Measurements from ENCODE around the gene SRSF7.
"Not testable (repeated sequence)": the region's sequence is repeated elsewhere in the genome, so short reads cannot be mapped to it uniquely, and the experiment has no call there.

Gene SRSF7

DNA sequence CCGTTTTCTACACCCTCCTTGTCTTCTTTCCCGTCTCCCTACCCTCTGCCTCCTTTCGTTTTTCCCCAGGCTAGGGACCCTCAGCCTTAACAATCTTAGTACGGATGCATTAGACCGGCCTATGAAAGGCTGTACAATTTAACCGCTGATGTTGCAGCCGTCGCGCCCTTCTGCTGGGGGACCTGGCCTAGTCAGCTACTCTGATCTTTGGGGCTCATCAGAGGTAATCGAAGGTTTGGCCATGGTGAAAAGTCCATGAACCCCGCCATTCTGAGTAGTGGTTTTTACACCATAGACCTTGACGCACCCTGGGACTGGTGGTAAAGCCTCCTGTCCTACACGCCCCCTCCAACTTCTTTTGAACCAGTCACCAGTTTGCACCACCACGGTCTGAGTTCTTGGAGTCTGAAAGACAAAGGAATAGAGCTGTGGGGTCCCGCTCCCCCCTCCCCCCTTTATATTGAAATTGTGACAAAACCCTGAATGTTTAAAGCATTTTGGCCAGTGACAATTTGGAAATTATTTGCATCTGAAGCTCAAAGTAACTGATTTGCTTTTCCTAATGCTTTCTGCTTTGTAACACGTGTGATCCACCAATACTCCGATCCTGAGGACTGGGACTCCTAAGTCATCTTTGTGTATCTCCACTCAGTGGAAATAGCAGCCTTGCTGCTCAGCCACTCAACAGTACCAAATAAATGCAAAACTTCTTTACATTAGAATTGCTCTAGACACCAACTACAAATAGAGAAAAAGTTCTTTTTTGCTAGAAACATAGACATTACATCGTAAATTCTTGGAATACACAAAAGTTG, 642 bp upstream of the SRSF7 start:
- no peak for DNase-seq

- peak; percentile 52 for DNase-seq
These were observed 910 bp downstream of the SRSF7 start for GRCh38 chr2:38750011-38750890.

- DNase-seq = no peak
These were observed 2.0 kb downstream of the SRSF7 start for GRCh38 chr2:38748943-38749804.

GRCh38 chr2:38748391-38748790, 2.8 kb downstream of the SRSF7 start:
- no peak for DNase-seq

- no peak for DNase-seq
These were observed 3.3 kb downstream of the SRSF7 start for GRCh38 chr2:38747819-38748218.

- DNase-seq = no peak
These were observed 4.1 kb downstream of the SRSF7 start for GRCh38 chr2:38747007-38747424.

DNA sequence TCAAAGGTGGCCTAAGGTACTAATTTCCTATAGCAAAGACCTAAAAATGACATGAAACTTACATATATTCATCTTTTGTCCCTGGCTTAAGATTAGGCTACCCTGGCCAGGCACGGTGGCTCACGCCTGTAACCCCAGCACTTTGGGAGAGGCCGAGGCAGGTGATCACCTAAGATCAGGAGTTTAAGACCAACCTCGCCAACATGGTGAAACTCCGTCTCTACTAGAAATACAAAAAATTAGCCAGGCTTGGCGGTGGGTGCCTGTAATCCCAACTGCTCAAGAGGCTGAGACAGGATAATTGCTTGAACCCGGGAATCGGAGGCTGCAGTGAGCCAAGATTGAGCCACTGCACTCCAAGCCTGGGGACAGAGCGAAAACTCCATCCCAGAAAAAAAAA, 5.9 kb downstream of the SRSF7 start:
- DNase-seq = no peak

DNA sequence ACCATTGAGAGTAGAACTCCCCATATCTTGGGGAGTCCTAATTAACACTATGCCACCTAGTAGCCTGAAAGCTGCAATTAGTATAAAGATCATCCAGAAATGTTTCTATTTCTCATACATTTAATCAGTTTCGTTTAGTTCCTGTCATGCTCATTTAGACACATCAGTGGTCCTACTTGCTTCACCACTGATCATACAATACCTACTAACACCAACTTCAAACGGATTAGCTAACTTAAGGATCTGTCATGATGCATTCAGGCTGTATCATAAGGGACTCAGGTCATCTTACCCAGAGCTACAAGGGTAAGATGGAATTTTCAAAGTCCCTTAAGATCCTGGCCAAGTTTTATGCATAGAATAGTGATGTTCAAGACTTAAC, 6.8 kb downstream of the SRSF7 start:
- DNase-seq = no peak

DNA sequence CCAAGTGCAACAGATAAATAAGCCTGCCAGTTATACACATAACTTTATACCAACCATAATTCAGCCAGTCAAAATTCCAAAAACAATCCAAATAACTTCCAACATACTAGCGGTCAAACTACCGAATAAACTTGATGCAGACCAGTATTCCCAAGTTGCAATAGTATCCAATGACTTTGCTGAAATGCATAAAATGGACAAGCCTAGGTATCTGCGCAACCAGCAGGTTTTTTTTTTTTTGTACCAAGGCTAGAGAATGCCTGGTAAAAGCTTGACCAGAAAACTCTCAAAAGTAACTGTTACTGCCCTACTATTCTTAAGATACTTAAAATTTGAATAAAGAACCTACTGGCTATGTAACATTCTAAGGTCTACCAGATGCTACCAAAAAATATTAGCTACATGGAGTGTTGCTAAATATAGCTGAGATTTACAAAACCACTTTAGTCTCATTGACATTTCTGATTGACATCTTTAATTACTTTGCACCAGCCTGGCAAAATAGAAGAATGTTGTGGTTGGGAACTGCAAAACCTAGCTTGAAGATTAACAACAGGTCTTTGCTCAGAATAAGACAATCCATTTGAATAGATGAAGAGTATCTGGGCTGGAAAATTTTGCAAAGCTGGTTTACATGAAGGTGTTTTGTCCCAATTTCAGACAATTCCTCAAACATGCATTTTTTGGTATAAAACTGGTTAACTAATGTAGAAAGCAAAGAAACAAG, 7.3 kb downstream of the SRSF7 start:
- no peak for DNase-seq

- no peak for DNase-seq
These were observed 8.2 kb downstream of the SRSF7 start for GRCh38 chr2:38742797-38743559.

GRCh38 chr2:38740851-38741731, 10.1 kb downstream of the SRSF7 start:
- DNase-seq = no peak

- DNase-seq = no peak
These were observed 11.6 kb downstream of the SRSF7 start for GRCh38 chr2:38739524-38739923.

DNA sequence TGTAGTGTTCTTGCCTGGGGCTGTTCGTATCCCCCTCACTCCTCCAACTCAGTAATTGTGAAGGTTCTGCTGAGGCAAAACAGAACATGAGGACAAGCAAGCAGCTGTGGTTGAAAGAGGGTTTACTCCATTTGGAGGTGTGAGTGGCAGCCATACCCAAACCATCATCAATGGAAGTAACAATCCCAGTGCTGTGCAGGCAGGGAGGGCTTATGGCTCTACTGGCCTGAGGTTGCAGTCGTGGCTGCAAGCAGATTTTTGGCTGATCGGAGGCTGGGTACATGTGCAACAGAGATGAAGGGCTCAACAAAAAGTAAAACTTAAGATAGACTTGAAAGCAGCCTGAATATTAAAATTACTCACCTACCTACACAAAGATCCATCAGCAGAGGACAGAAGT, 13.2 kb downstream of the SRSF7 start:
- no peak for DNase-seq

DNA sequence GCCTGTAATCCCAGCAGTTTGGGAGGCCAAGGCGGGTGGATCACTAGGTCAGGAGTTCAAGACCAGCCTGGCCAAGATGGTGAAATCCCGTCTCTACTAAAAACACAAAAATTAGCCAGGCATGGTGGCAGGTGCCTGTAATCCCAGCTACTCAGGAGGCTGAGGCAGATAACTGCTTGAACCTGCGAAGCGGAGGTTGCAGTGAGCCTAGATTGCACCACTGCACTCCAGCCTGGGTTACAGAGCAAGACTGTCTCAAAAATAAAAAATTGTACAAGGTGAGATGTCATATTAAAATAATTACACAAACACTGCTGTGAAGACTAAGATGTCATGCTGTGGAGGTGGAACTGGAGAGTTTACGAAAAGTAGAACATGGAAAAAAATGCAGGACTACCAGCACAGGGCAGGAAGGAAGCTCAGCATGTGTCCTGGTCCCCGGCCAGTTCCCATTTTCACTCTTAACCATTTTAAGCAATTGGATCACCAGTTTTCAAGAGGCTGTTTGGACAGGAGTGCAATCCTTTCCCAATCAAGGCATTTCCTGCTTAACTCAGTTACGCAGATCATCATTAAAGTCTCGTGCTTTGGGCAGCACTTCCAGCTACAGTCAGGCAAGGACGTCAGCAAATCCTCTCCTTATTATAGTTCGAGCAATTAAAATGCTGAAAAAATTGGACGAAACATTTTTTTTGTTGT, 14.0 kb downstream of the SRSF7 start:
- DNase-seq = not testable (repeated sequence)

GRCh38 chr2:38735999-38736320, 15.2 kb downstream of the SRSF7 start:
- no peak for DNase-seq

DNA sequence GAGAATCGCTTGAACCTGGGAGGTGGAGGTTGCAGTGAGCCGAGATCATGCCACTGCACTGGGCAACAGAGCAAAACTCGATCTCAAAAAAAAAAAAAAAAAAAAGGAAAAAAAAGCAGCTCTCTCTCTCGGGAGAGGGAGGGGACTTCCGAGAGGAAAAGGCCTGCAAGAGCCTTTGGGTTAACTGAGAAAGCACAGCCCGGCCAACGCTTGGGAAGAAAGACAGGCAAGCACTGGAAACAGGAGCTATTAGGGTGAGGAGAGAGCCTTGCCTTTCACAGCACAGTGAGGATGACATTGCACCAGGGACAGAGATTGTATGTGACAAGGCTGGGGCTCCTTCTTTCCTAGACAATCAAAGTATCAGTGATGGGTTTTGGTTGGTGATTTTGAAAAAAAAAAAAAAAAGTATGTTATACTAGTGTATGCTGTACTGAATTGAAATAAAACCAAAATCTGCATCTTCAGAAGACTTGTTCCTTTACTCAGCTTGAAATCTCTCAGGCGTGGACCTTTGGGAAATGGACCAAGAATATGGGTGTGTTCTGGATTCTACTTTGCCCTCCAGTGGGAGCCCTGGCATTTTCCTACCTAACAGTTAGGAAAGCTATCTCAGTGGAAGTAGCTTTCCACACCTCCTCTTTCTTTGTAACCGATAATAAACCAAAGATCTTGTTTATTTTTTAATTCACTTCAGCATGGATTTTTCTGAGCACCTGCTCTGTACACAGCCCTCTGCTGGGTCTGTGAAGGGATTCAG, 16.7 kb downstream of the SRSF7 start:
- DNase-seq = no peak

GRCh38 chr2:38733300-38733971, 17.7 kb downstream of the SRSF7 start:
- DNase-seq = no peak

- no peak for DNase-seq
These were observed 19.4 kb downstream of the SRSF7 start for GRCh38 chr2:38731684-38732221.
